DMS53 treated with DMSO at 0.1 percent for 48 hours (cell line): ENCODE measurements around the gene CHMP5.
A peak's percentile ranks its signal among the peaks of the same experiment; 100 is the strongest.

Experiments
- DNase-seq: peaks from one replicate; lab custom pipeline; 2025; ENCODE audit not compliant: unreplicated experiment; lab: John Stamatoyannopoulos, UW

CHMP5 gene

DNA sequence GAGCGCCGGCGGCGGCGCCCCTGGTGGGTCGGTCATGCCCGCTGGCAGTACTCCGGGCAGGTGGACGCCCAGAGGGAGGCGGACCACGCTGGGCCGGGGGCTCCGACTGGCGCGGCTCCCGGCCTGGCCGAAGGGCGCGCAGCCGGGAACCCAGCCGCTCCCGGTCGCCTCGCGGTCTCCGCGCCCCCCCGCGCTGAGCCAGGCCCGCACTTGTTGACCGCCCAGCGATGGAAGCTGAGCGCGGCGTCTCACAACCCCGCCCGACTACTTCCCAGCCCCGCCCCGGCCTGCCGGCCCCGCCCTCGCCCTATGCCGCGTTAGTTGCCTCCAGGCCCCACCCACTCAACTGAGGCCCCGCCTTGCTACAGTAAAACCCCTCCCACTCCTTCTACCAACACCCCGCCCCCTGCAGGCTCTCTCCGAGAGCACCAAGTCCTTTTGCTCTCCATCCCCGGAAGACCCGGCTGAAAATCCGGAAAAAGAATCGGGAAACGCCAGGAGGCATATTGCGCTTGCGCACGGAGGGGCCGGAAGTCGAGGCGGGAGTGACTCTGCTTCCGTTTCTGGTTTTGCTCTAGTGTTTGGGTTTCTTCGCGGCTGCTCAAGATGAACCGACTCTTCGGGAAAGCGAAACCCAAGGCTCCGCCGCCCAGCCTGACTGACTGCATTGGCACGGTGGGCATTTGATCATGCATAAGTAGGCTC, at the start of gene CHMP5, which contains the start of gene BAG1:
CHMP5 (plus strand) TSS at position 577 of the 705 bp plus-strand sequence; CDS start at position 607, 30 bp downstream.
BAG1 (minus strand) TSS at position 236 of the 705 bp plus-strand sequence.
- DNase-seq: peak; percentile 99

DNA sequence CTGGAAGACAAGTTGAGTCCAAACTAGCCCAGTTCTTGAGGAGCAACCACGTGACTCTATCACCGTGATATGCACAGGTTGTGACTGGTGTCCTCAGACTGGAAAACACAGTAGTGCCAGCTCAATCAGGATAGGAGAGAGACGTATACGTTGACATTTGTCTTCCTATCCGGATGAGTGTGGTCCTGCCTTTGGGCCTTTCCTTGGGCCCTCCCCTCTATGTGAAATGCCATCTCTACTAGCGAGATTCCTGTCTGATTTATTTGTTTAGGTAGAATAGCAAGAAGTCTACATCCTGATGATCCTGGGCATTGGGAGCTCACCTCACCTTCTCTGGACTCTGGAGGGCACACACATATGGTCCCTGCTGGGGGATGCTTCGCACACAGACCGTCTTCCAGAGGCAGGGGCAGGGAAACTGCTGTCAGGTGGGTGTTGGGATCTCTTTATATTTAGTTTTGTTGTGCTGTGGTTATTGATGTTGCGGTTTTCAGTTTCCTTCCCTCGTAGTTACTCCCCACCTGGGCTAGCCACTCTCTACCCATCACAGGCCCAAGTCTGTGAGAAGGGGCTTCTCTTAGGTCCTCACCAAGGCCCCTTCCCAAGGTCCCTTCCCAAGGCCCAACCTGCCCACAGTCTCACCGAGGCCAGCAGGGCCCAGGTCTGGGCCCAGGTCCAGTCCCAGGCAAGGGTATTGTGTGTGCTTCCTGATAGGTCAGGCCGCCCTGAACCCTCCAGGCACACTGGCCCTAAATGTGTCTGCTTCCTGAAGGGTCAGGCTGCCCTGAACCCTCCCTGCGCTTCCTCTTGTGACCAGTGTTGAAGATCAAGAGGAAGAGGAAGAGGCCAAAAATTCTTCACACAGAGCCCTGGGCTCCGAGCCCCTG, 43.9 kb upstream of the CHMP5 start:
- no peak for DNase-seq

- DNase-seq: no peak
These were observed 43.3 kb upstream of the CHMP5 start for GRCh38 chr9:33221568-33221884.

- peak; percentile 23 for DNase-seq
These were observed 42.8 kb upstream of the CHMP5 start for GRCh38 chr9:33222031-33222430.

- DNase-seq: no peak
These were observed 41.2 kb upstream of the CHMP5 start for GRCh38 chr9:33223696-33224095.

GRCh38 chr9:33225319-33226147, 39.3 kb upstream of the CHMP5 start:
- peak; percentile 75 for DNase-seq

DNA sequence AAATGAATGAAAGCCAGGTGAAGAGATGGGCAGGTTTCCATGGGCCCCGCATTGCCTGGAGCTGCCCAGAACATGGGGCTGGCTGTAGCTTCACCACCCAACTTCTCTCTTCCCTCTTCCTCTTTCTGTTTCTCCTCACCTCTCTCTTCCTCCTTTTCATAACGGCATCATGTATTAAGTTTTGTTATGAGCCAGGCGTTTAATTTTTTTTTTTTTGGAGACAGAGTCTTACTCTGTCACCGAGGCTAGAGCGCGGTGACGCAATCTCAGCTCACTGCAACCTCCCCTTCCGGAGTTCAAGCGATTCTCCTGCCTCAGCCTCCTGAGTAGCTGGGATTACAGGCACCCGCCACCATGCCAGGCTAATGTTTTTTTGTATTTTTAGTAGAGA, 37.8 kb upstream of the CHMP5 start:
- no peak for DNase-seq

DNA sequence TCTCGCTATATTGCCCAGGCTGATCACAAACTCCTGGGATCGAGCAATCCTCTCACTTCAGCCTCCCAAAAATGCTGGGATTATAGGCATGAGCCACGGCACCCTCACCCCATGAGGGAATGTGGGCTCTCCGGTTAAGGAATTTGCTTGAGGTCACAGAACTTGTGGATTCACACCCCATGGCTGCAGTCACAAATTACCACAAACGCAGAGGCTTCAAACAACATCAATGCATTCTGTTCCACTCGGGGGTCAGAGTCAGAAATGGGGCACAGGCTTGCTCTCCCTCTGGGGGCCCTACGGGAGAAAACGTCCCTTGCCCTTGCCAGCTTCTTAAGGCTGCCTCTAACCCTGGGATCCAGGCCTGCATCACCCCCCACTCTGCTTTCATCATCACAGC, 37.1 kb upstream of the CHMP5 start:
- DNase-seq: no peak

- no peak for DNase-seq
These were observed 36.2 kb upstream of the CHMP5 start for GRCh38 chr9:33228606-33229005.

DNA sequence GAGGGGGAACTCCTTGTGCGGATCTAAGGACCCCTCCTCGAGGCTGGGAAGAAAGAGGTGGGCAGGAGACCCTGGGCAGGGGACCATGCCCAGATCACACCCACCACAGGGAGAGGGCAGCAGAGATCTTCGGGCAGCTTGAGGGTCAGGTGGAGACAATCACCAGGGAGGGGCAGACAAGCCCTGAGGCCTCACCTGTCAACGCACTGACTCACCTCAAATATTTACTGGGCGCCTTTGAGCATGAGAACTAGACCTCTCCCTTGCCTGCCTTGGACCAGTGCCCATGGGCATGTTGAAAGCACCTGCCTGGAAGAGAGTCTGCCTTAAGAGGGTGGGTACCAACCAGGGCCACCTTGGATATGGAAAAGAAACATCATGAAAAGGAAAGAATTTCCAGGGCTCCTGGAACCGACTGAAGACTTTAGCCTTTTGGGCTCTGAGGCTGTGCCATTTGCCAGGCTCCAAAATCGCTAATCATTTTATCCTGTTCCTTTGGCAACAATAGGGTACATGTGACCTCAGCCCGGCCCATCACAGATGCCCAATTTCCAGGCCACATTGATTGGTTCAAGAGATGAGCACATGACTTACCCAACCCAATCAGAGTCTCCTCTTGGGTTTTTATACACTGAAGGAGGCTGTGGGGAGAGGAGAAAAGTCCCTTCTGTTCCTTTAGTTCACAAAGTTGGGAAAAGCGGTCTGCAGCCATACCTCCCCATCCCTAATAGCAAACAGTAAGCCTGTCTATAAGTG, 35.3 kb upstream of the CHMP5 start:
- DNase-seq: peak; percentile 99

DNA sequence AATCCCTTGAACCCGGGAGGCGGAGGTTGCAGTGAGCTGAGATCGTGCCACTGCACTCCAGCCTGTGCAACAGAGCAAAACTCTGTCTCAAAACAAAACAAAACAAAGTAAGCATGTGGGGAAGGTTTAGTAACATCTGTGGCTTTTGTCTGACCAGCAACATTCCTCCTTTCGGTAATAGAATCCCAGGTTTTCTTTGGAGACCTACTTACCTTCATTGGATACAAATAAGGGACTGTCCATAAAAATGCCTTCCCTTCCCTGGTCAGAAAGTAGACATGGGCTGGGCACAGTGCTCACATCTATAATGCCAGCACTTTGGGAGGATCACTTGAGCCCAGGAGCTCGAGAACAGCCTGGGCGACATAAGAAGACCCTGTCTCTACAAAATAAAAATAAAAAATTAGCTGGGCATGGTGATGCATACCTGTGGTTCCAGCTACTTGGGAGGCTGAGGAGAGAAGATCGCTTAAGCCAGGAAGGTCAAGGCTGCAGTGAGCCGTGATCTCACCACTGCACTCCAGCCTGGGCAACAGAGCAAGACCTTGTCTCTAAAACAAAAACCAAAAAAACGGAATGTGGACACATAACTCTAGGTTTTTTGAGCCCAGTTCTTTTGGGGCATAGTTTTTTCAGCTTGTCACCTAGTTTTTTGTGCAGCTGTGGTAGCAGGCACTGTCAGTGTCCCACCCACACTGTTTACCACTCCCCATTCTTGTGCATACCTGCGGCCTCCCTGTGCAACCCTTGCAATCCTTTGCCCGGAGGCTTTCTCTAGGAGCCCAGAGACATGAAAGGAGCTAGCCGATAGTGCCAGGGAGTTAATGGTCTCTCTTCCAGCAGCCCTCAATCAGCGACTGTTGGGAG, 33.9 kb upstream of the CHMP5 start:
- DNase-seq: no peak

DNA sequence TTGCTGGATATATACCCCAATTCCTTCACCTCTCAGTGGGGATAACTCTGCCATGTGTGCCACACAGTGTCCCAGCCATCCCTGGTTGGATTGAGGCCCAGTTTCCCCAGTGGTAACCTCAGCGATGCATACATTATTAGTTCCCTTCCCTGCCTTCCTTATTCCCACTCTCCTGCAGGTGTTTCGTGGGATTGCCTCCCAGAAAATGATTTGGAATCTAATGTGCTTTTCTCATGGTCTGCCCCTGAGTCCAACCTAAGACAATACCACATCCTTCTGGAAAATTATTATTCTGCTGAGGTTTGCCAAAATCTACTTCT, 33.3 kb upstream of the CHMP5 start:
- no peak for DNase-seq

GRCh38 chr9:33232815-33233214, 32.0 kb upstream of the CHMP5 start:
- DNase-seq: no peak

GRCh38 chr9:33233626-33234342, 31.1 kb upstream of the CHMP5 start:
- DNase-seq: peak; percentile 94

- DNase-seq: peak; percentile 49
These were observed 30.1 kb upstream of the CHMP5 start for GRCh38 chr9:33234511-33235467.

- no peak for DNase-seq
These were observed 28.3 kb upstream of the CHMP5 start for GRCh38 chr9:33236571-33236970.

DNA sequence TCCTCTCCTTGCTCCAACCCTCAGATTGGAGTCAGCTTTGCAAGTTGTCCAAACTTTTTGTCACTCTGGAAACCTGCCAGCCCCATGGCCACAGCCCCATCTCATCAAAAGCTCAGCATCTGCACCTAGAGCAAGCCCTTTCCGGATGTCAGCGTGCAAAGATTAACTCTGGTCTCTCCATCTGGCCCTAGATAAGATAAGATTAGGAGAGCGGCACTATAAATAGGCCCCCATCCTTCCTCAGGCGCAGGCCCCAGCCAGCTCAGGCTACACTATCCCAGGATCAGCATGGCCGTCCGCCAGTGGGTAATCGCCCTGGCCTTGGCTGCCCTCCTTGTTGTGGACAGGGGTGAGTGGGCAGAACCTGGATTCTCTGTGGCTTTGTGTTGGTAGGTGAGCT, 24.9 kb upstream of the CHMP5 start, which contains the start of gene SPINK4:
SPINK4 (plus strand) TSS at position 247 of the 400 bp plus-strand sequence; CDS start at position 289, 42 bp downstream.
- no peak for DNase-seq

- no peak for DNase-seq
These were observed 23.6 kb upstream of the CHMP5 start for GRCh38 chr9:33241298-33241697.
